CD4-positive, CD25-positive, alpha-beta regulatory T cell (primary cell): ENCODE results near the gene KRTAP1-1. TPM values are rescaled to one million over a fixed set of nuclear protein-coding genes. Genes with fewer than 3 reads are reported as not detected.
"Not testable (repeated sequence)": the region's sequence is repeated elsewhere in the genome, so short reads cannot be mapped to it uniquely, and the experiment has no call there.

ENCODE experiments used
- ATAC-seq, 2 donors: fragments of 150-1000 bp; cut with Tn5 transposase; one replicate each; pipeline ENCODE4 v1.10.0; 2021; ENCODE audit warnings: low read depth in 2 of 2, moderate number of reproducible peaks in 2 of 2, moderate library complexity in 1 of 2
- DNase-seq, 3 donors: peaks; one replicate each; pipeline versions ENCODE4 v3.0.0 to v3.0.0-alpha.2; 2012 to 2022; ENCODE audit warnings: mixed read lengths in 1 of 3
- H3K27ac ChIP-seq: one replicate; pipeline ENCODE4 v1.7.0; 2013; ENCODE audit warnings: mild to moderate bottlenecking, low read length; ENCODE audit not compliant: insufficient read depth, poor library complexity, severe bottlenecking
- H3K27me3 ChIP-seq: one replicate; pipeline ENCODE4 v1.7.0; 2013; ENCODE audit warnings: low read length; ENCODE audit not compliant: control insufficient read depth, insufficient read depth
- H3K36me3 ChIP-seq: one replicate; pipeline ENCODE4 v1.7.0; 2013; ENCODE audit warnings: mild to moderate bottlenecking, low read length, moderate library complexity; ENCODE audit not compliant: control insufficient read depth, insufficient read depth
- H3K4me1 ChIP-seq: 2 replicates; pipeline ENCODE4 v1.7.0; 2013; ENCODE audit warnings: mild to moderate bottlenecking, low read length; ENCODE audit not compliant: insufficient read depth, control insufficient read depth, poor library complexity, severe bottlenecking
- H3K4me3 ChIP-seq: one replicate; pipeline ENCODE4 v1.7.0; 2013; ENCODE audit warnings: low read depth, mild to moderate bottlenecking, low read length, moderate library complexity
- H3K9me3 ChIP-seq, 2 experiments: 1 replicate in 1 of 2; 2 replicates in 1 of 2; pipeline ENCODE4 v1.7.0; 2013; ENCODE audit warnings: low read length in 2 of 2, mild to moderate bottlenecking in 1 of 2, moderate library complexity in 1 of 2; ENCODE audit not compliant: control insufficient read depth in 2 of 2
- H3K27ac Mint-ChIP-seq, 3 donors: one replicate each; pipeline ENCODE4 v1.8.0; 2020 to 2022; ENCODE audit warnings: mild to moderate bottlenecking in 3 of 3, mixed read lengths in 3 of 3, moderate library complexity in 2 of 3
- H3K27me3 Mint-ChIP-seq: one replicate; pipeline ENCODE4 v1.8.0; 2022; ENCODE audit warnings: mild to moderate bottlenecking, mixed read lengths
- H3K36me3 Mint-ChIP-seq: one replicate; pipeline ENCODE4 v1.8.0; 2020; ENCODE audit warnings: mixed read lengths
- H3K4me1 Mint-ChIP-seq, 4 donors: one replicate each; pipeline ENCODE4 v1.8.0; 2020 to 2022; ENCODE audit warnings: mixed read lengths in 4 of 4, mild to moderate bottlenecking in 1 of 4
- H3K4me3 Mint-ChIP-seq, 4 donors: one replicate each; pipeline ENCODE4 v1.8.0; 2020 to 2022; ENCODE audit warnings: mild to moderate bottlenecking in 4 of 4, mixed read lengths in 4 of 4, moderate library complexity in 3 of 4
- H3K9me3 Mint-ChIP-seq, 7 donors: one replicate each; pipeline ENCODE4 v1.8.0; 2020 to 2022; ENCODE audit warnings: mixed read lengths in 7 of 7, mild to moderate bottlenecking in 3 of 7, moderate library complexity in 2 of 7
- polyA plus RNA-seq, 4 donors: library from polyadenylated mRNA; unstranded; fragments of 300-500 nt; fragmentation: Illumina TruSeq; gene quantifications; one replicate each; pipeline ENCODE4 v1.2.3, GENCODE V29; 2021
- total RNA-seq: library from RNA; stranded (reverse); gene quantifications from one replicate; pipeline ENCODE4 v1.2.3, GENCODE V29; 2022

KRTAP1-1 gene
- total and polyA plus RNA-seq, 5 donors from 2014 or later, result not detected

DNA sequence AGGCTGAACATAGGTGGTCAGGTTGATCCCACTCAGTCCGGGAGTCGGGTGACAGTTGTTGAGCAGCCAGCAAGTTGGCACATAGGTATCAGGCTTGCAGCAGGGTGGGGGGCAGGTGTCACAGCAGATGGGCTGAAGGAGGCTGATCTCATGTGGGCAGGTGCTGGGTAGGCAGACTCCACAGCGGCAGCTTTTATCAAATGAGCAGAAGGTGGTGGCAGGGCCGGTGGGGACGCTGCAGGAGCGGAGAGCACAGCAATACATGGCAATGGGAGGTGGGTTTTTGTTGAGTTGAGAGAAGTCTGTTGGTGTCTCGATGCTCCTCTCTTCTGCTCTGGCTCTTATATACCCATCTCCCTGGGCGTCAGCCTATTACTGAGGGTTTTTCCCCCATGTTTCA lies 32.4 kb downstream of the KRTAP1-1 start, which contains the start of gene KRTAP3-1:
Gene KRTAP3-1, minus strand, starts transcription at position 318 of the 400 bp plus-strand sequence. Its CDS starts 54 bp downstream, at position 264.
- H3K36me3 ChIP-seq, result no peaks in the 10 kb centered on the region
- H3K27me3 ChIP-seq, result peaks cover 5% of the 10 kb centered on the region
- ATAC-seq, result no peak
- Mint-ChIP-seq H3K9me3 (no peaks in the 10 kb centered on the region), H3K36me3 (no peaks in the 10 kb centered on the region), H3K27me3 (peaks cover 34% of the 10 kb centered on the region), H3K4me3 (no peak within 1 kb of the TSS), H3K27ac (no peak within 1 kb of the TSS), H3K4me1 (no peaks in the 10 kb centered on the region)
- no peak within 1 kb of the TSS for H3K4me3 ChIP-seq
- H3K27ac ChIP-seq, result no peak within 1 kb of the TSS
- no peaks in the 10 kb centered on the region for H3K9me3 ChIP-seq
- H3K4me1 ChIP-seq, result no peaks in the 10 kb centered on the region
- no peak for DNase-seq

DNA sequence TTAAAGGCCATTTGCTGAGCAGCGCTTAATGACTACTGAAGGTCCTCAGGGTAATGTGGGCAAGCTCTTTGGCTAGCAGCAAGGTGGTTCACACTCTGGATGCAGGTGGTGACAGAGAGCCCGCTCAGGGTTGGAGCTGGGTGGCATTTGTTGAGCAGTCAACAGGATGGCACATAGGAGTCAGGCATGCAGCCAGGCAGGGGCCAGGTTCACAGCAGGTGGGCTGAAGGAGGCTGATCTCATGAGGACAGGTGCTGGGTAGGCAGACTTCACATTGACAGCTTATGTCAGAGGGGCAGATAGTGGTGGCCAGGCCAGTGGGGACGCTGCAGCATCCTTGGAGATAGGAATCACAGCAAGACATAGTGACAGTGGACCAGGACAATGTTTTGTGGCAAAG lies 36.9 kb downstream of the KRTAP1-1 start:
- Mint-ChIP-seq H3K9me3 (peaks cover 0 to 1% (median 0%) of the 10 kb centered on the region in 7 donors), H3K27ac (no peak overlapping the region), H3K4me3 (no peak overlapping the region), H3K27me3 (peaks cover 55% of the 10 kb centered on the region), H3K4me1 (no peaks in the 10 kb centered on the region), H3K36me3 (no peaks in the 10 kb centered on the region)
- Histone ChIP-seq H3K4me1 (no peaks in the 10 kb centered on the region), H3K27ac (no peak overlapping the region), H3K4me3 (no peak overlapping the region), H3K27me3 (peaks cover 4% of the 10 kb centered on the region), H3K36me3 (no peaks in the 10 kb centered on the region), H3K9me3 (no peaks in the 10 kb centered on the region)
- ATAC-seq (no peak), DNase-seq (no peak)

DNA sequence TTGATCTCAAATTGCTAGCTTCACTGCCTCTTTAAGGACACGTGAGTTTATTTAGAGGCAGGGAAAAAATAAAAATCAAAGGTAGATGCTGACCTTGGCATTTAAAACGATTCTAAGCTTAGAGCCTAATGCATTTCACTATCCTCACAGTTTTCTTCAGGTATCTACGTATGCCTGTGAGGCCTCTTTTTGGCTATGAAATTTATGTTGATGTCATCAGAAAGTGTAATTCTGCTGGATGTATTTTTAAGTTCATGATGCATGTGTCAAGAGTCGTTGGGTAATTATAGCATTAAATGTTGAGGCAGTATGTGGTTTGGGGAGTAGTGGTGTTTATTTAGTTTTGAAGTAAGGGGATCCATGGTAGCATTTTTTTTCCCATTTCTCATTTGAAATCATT lies 37.3 kb downstream of the KRTAP1-1 start:
- Histone ChIP-seq H3K36me3 (no peaks in the 10 kb centered on the region), H3K4me1 (no peaks in the 10 kb centered on the region), H3K27ac (no peak overlapping the region), H3K27me3 (peaks cover 4% of the 10 kb centered on the region), H3K9me3 (no peaks in the 10 kb centered on the region), H3K4me3 (no peak overlapping the region)
- Mint-ChIP-seq H3K4me3 (no peak overlapping the region), H3K36me3 (no peaks in the 10 kb centered on the region), H3K27ac (no peak overlapping the region), H3K9me3 (peaks cover 0 to 1% (median 0%) of the 10 kb centered on the region in 7 donors), H3K27me3 (peaks cover 53% of the 10 kb centered on the region), H3K4me1 (no peaks in the 10 kb centered on the region)
- ATAC-seq, result no peak
- no peak for DNase-seq

DNA sequence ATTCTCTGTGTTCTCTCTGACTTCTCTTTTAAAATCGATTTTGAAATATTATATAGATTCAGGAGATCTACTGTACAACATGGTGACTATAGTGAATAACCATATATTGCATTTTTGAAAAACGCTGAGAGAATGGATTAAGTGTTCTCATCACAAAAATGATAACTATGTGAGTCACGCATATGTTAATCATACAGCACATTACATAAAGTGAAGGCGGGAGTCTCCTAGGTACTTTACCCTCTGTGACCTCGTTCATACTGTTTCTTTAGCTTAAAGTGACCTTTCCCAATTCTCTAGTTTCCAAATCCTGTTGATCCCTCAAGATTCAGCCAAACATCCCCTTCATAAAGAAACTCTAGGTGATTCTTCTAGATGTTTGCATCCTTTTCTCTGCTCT lies 38.4 kb downstream of the KRTAP1-1 start:
- no peak overlapping the region for H3K27ac Mint-ChIP-seq
- no peak for DNase-seq
- no peak overlapping the region for H3K4me3 Mint-ChIP-seq
- no peak for ATAC-seq
- H3K9me3 Mint-ChIP-seq, result peaks cover 0 to 1% (median 0%) of the 10 kb centered on the region in 7 donors
- peaks cover 50% of the 10 kb centered on the region for H3K27me3 Mint-ChIP-seq
- no peaks in the 10 kb centered on the region for H3K36me3 Mint-ChIP-seq
- Histone ChIP-seq H3K36me3 (no peaks in the 10 kb centered on the region), H3K27ac (no peak overlapping the region), H3K9me3 (no peaks in the 10 kb centered on the region), H3K4me1 (no peaks in the 10 kb centered on the region), H3K27me3 (peaks cover 4% of the 10 kb centered on the region), H3K4me3 (no peak overlapping the region)
- no peaks in the 10 kb centered on the region for H3K4me1 Mint-ChIP-seq

DNA sequence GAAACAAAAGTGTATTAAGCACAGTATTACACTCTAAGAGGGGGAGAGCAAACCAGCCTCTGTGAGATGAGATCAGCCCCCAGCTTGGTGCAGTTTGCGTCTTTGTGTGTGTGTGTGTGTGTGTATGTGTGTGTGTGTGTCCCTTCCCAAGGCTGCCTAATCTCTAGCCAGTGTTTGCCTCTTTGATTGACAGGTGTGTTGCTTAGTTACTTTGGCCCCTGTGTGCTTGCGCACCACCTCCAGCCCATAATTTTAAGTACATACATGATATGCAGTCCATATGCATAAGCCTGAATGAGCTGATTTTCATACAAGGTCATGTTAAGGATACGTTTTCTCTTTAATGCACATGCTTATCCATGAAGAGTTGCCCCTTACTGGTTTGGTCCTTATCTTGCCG lies 39.5 kb downstream of the KRTAP1-1 start:
- ATAC-seq (no peak), DNase-seq (no peak)
- H3K27me3 ChIP-seq, result peaks cover 7% of the 10 kb centered on the region
- H3K4me1 Mint-ChIP-seq, result no peaks in the 10 kb centered on the region
- peaks cover 57% of the 10 kb centered on the region for H3K27me3 Mint-ChIP-seq
- peaks cover 0 to 1% (median 0%) of the 10 kb centered on the region in 7 donors for H3K9me3 Mint-ChIP-seq
- H3K4me1 ChIP-seq, result no peaks in the 10 kb centered on the region
- H3K27ac ChIP-seq, result no peak overlapping the region
- no peak overlapping the region for H3K27ac Mint-ChIP-seq
- H3K36me3 ChIP-seq, result no peaks in the 10 kb centered on the region
- H3K36me3 Mint-ChIP-seq, result no peaks in the 10 kb centered on the region
- H3K4me3 ChIP-seq, result no peak overlapping the region
- H3K4me3 Mint-ChIP-seq, result no peak overlapping the region
- H3K9me3 ChIP-seq, result no peaks in the 10 kb centered on the region

DNA sequence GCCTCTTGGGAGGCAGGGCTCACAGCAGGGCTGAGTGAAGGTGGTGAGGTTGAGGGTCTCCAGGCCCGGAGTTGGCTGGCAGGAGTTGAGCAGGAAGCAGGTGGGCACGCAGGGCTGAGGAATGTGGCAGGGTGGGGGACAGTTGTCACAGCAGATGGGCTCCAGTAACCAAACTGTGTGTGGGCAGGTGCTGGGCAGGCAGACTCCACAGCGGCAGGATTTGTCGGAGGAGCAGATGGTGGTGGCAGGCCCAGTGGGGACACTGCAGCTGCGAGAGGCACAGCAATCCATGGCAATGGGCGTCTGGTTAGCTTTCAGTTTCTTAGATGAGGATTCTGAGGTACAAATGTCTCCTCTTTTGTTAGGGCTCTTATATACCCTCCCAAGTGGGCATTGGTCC lies 41.7 kb downstream of the KRTAP1-1 start, which contains the start of gene KRTAP3-2:
Gene KRTAP3-2, minus strand, starts transcription at position 344 of the 400 bp plus-strand sequence. Its CDS starts 53 bp downstream, at position 291.
- not testable (repeated sequence) for H3K9me3 ChIP-seq, DNase-seq, H3K36me3 ChIP-seq, ATAC-seq, H3K27ac ChIP-seq, H3K4me3 ChIP-seq, H3K9me3 Mint-ChIP-seq, H3K36me3 Mint-ChIP-seq, H3K4me1 Mint-ChIP-seq, H3K4me3 Mint-ChIP-seq, H3K4me1 ChIP-seq, H3K27ac Mint-ChIP-seq
- peaks cover 13% of the 10 kb centered on the region for H3K27me3 ChIP-seq
- H3K27me3 Mint-ChIP-seq, result peaks cover 66% of the 10 kb centered on the region

DNA sequence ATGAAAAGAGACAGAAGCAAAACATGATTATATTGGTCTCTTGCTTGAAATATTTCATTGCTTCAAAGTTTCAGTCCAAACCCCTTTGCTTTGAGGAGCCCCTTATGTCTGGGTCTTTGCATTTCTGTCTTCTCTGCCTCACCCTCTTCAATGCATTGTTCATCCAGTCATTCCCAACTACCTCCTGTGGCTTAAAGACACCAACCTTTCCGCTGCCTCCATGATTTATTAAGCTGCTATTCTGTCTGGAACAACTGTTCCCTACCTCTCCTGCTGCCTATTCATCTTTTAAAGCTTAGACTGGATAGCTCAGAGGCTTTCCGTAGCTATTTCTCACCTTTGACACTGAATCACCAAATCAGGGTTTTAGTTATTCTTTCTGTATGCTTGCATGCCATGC lies 43.9 kb downstream of the KRTAP1-1 start:
- Histone ChIP-seq H3K27ac (no peak overlapping the region), H3K27me3 (peaks cover 14% of the 10 kb centered on the region), H3K4me1 (no peaks in the 10 kb centered on the region), H3K4me3 (no peak overlapping the region), H3K36me3 (no peaks in the 10 kb centered on the region), H3K9me3 (no peaks in the 10 kb centered on the region)
- Mint-ChIP-seq H3K4me3 (no peak overlapping the region), H3K36me3 (no peaks in the 10 kb centered on the region), H3K9me3 (peaks cover 0 to 3% (median 0%) of the 10 kb centered on the region in 7 donors), H3K27ac (no peak overlapping the region), H3K27me3 (peaks cover 59% of the 10 kb centered on the region), H3K4me1 (no peaks in the 10 kb centered on the region)
- no peak for DNase-seq
- ATAC-seq, result no peak

DNA sequence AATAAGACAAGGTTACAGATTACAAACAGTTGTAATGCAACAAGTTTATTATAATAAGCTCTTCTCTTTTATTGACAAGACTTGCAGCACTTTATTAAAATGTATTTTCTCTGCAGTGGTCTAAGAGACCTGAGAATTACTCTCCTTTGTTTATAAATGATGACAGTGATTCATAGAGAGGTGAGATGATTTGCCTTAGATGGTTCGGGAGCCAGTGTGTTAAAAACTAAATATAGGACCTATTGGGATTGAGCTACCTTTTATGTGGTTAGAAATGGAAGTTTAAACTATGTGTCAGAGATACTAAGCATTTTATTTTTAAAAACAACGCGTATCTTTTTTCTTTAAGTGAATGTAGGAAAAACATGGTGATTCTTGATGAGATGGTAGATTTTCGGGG lies 44.4 kb downstream of the KRTAP1-1 start:
- no peaks in the 10 kb centered on the region for H3K9me3 ChIP-seq
- Mint-ChIP-seq H3K27me3 (peaks cover 56% of the 10 kb centered on the region), H3K36me3 (no peaks in the 10 kb centered on the region), H3K27ac (no peak overlapping the region), H3K9me3 (peaks cover 0 to 3% (median 0%) of the 10 kb centered on the region in 7 donors), H3K4me3 (no peak overlapping the region), H3K4me1 (no peaks in the 10 kb centered on the region)
- H3K4me3 ChIP-seq, result no peak overlapping the region
- H3K27ac ChIP-seq, result no peak overlapping the region
- H3K27me3 ChIP-seq, result peaks cover 16% of the 10 kb centered on the region
- no peaks in the 10 kb centered on the region for H3K36me3 ChIP-seq
- H3K4me1 ChIP-seq, result no peaks in the 10 kb centered on the region
- DNase-seq (no peak), ATAC-seq (no peak)
